Measurements from ENCODE around the gene GREB1.

GRCh38 chr2:11509657-11510360, 24.0 kb upstream of the GREB1 start:
- no peak for TF ChIP-seq CTCF (conservative IDR thresholded peaks at IDR 0.05; ENCODE audit: low read depth, low read length)
- no peak for TF ChIP-seq POLR2A (IDR thresholded peaks at IDR 0.05; ENCODE audit: low read depth, low read length)
- no peak for TF ChIP-seq RAD21 (IDR thresholded peaks at IDR 0.05; ENCODE audit: low read length)
- no peak for TF ChIP-seq ELK1 (IDR thresholded peaks at IDR 0.05; ENCODE audit: borderline replicate concordance, low read depth, low read length)
- no peak for TF ChIP-seq RCOR1 (IDR thresholded peaks at IDR 0.05; ENCODE audit: insufficient replicate concordance, low read length)
- no peak for TF ChIP-seq FOS (IDR thresholded peaks at IDR 0.05; ENCODE audit: low read depth, low read length)
- TF ChIP-seq MAZ (IDR thresholded peaks at IDR 0.05; ENCODE audit: borderline replicate concordance, low read depth, low read length): no peak
- no peak for TF ChIP-seq CHD1 (IDR thresholded peaks at IDR 0.05; ENCODE audit: low read depth, low read length)
- TF ChIP-seq SMC3 (IDR thresholded peaks at IDR 0.05; ENCODE audit: low read depth, low read length): no peak
- no peak for TF ChIP-seq USF2 (IDR thresholded peaks at IDR 0.05; ENCODE audit: low read depth, low read length)
- TF ChIP-seq RFX5 (IDR thresholded peaks at IDR 0.05; ENCODE audit: low read depth, low read length): no peak

All from IMR-90 (cell line).